ENCODE measurements around the gene NRG3.

- TF ChIP-seq CTCF (IDR thresholded peaks at IDR 0.05) (no peak), POLR2A (IDR thresholded peaks at IDR 0.05) (no peak), EP300 (IDR thresholded peaks at IDR 0.05) (no peak)
Measured at GRCh38 chr10:82968533-82968932, 1093.5 kb downstream of the NRG3 start.

Measured in ovary (tissue), 3 donors.